HG03280 (cell line): ENCODE data around the gene NTRK1.

ENCODE experiments used
- ATAC-seq: cut with Tn5 transposase; IDR thresholded peaks from one replicate; pipeline ENCODE4 v1.9.1; 2021; ENCODE audit warnings: mild to moderate bottlenecking, moderate library complexity; ENCODE audit not compliant: unreplicated experiment

The NTRK1 gene

DNA sequence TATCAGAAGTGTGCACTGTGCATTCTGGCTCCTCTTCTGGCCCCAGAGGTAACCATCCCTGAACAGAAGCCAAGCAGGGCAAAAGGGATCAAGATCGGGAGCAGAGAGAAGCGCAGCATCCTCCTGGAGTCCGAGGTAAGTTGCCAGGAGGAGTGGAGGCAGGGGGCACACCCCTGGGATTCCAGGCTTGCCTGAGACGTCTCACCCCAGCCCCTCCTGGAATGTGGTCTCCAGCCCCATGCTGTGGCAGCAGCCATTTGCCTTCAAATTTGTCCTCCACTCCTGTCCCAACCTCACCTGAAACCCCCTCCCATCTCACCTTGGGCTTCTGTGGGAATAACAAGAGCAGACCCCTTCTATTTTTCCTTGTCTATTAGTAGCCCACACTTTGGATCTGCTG lies 69.8 kb downstream of the NTRK1 start:
- no peak for ATAC-seq
